A549 treated with RU486 at 1 μM for 4 hours (cell line): ENCODE results near the gene CDKN1B. TPM values are rescaled to one million over a fixed set of nuclear protein-coding genes. Genes with fewer than 3 reads are reported as not detected.

Source experiments
- total RNA-seq: library from RNA; stranded (reverse); fragments of 200-300 nt; extraction: Qiagen RNA extraction; gene quantifications from 5 replicates; pipeline ENCODE4 v1.2.3, GENCODE V29; 2022; ENCODE audit warnings: low read depth

Gene CDKN1B
- 12.0 to 21.3 TPM (median 20.1 TPM) in 5 replicates for total RNA-seq

DNA sequence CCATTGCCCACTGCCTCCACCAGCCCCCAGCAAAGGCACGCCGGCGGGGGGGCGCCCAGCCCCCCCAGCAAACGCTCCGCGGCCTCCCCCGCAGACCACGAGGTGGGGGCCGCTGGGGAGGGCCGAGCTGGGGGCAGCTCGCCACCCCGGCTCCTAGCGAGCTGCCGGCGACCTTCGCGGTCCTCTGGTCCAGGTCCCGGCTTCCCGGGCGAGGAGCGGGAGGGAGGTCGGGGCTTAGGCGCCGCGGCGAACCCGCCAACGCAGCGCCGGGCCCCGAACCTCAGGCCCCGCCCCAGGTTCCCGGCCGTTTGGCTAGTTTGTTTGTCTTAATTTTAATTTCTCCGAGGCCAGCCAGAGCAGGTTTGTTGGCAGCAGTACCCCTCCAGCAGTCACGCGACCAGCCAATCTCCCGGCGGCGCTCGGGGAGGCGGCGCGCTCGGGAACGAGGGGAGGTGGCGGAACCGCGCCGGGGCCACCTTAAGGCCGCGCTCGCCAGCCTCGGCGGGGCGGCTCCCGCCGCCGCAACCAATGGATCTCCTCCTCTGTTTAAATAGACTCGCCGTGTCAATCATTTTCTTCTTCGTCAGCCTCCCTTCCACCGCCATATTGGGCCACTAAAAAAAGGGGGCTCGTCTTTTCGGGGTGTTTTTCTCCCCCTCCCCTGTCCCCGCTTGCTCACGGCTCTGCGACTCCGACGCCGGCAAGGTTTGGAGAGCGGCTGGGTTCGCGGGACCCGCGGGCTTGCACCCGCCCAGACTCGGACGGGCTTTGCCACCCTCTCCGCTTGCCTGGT is at the start of gene CDKN1B:
Gene CDKN1B (plus strand): TSS at position 576 of the 793 bp plus-strand sequence. CDS start 472 bp downstream, outside the sequence.

Other genes starting within 250 kb of the CDKN1B start
- gene DUSP16, start 154.5 kb upstream of the CDKN1B start, total RNA-seq = 11.0 to 15.5 TPM (median 14.1 TPM) in 5 replicates
- 12.1 to 24.3 TPM (median 21.2 TPM) in 5 replicates for gene CREBL2, start 105.5 kb upstream of the CDKN1B start, total RNA-seq
- gene GPR19, start 21.2 kb upstream of the CDKN1B start, total RNA-seq = 0.78 to 1.9 TPM (median 1.0 TPM) in 5 replicates
- gene APOLD1, start 68.3 kb downstream of the CDKN1B start, total RNA-seq = 0.25 to 0.74 TPM (median 0.50 TPM) in 5 replicates
- gene DDX47, start 96.0 kb downstream of the CDKN1B start, total RNA-seq = 79.4 to 111 TPM (median 89.0 TPM) in 5 replicates
- gene GPRC5A, start 174.2 kb downstream of the CDKN1B start, total RNA-seq = 250 to 405 TPM (median 359 TPM) in 5 replicates
- not detected in 5 replicates for gene GPRC5D, start 234.8 kb downstream of the CDKN1B start, total RNA-seq